GM12872 (cell line): ENCODE results near the gene PWWP2B.

ENCODE experiments used
- CTCF ChIP-seq: IDR thresholded peaks from 3 replicates; pipeline ENCODE4 v1.5.1; 2011; ENCODE audit warnings: low read depth, mild to moderate bottlenecking, low read length, moderate library complexity; ENCODE audit not compliant: insufficient read depth

PWWP2B gene

GRCh38 chr10:132369636-132370185, 27.3 kb upstream of the PWWP2B start:
- no peak for TF ChIP-seq CTCF

GRCh38 chr10:132370426-132371340, 26.3 kb upstream of the PWWP2B start:
- no peak for TF ChIP-seq CTCF

- peak; percentile 69 for TF ChIP-seq CTCF
These were observed 25.3 kb upstream of the PWWP2B start for GRCh38 chr10:132371641-132372081.

DNA sequence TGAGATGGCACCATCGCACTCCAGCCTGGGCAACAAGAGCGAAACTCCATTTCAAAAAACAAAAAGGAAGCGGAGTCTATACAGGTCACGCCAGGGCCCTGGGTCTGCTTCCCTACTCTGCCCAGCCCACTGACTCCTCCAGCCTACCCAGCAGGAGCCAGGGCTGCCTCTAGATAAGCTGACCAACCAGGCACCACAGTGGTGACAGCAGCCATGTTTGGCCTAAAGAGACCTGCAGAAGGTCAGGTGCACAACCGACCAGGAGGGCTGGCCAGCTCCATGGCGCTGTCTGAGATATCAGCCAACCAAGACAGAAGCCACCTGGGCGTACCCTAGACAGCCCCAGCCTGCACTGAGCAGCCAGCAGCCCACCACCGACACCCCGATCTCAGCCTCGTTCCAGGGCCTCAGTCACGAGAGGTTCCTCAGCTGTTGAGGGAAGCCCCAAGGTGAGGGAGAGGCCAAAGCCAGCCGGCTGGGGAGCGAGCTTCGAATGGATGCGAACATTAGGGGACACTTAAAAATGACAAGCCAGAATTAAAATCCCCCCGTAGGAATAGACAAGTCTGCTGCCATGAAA, 24.4 kb upstream of the PWWP2B start:
- no peak for TF ChIP-seq CTCF

DNA sequence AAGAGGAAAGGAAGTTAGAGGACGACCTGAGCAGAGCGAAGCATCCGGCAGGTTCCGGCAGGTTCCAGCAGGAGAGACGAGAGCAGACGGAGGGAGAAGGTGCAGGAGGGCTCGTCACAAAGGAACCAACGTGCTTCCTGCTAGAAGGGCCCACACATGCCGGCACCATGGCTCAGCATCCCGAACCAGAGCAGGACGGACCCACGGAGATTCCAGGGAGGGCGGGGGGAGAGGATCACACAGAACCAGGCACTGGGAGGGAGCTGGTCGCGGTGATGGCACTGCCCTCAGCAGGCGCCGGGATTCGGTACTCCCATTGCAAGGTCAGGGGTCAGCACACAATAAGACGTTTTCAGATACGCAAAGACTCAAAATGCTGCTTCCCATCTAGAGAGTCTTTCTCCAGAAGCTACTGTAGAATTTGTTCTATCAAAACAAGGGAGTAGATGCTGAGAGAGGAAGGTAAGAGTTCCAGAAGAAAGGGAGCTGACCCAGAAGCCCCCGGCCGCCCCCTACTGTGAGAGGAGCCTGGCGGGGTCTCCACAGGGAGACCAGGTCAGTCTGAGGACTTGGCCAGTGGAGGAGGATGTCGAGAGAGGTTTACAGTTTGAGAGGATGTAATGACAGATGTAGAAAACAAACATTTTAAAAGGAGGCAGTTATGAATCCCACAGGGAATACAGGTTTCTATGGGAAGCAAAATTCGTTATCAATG, 23.6 kb upstream of the PWWP2B start:
- no peak for TF ChIP-seq CTCF

DNA sequence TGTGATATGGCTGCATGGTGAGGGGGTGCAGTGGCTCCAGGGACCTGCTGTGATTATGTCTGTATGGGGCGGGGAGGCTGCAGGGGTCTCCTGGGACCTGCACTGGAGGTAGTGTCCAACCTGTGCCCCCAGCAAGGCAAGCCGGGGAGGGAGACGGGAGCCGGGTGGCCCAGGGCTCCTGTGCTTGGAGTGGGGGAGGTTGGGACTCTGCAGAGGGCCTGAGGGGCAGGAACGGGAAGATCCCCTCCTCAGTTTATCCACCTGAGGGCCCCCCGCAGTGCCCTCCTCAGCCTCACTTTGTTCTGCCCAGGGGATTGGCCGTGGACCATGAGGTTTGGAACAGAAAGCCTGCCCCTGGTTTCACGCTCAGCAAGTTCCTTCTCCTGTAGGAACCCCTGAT, 22.8 kb upstream of the PWWP2B start:
- TF ChIP-seq CTCF, result no peak

DNA sequence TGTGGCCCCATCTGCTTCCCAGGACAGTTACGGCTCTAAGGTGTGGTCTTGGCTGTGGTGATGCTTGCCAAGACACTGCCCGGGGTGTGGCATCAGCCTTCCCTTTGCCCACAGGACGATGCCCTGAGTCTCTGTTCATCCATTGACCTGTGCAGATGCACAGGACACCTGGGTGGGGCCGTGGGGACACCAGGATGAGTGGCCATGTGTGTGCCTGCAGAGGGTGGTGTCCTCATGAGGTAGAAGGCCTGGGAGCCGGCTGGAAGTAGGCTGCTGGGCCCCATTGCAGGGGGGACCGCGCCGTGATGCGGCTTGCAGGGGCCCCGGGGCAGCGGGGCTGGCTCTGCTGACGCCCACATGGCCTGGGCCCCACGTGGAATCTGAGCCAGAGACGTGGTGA, 22.4 kb upstream of the PWWP2B start:
- TF ChIP-seq CTCF, result no peak
